ENCODE results near the gene LPCAT1.

LPCAT1 gene

GRCh38 chr5:1437226-1437829 is 86.4 kb downstream of the LPCAT1 start:
- no peaks in the 10 kb centered on the region for H3K4me1 ChIP-seq (ENCODE audit: control insufficient read depth, low read length)
- no peaks in the 10 kb centered on the region for H3K27me3 ChIP-seq (ENCODE audit: control insufficient read depth, low read length)
- peaks cover 9% of the 10 kb centered on the region; the same call in 1 of the 2 replicates for H3K9me3 ChIP-seq (ENCODE audit: control insufficient read depth, insufficient read depth, low read length)
- no peak overlapping the region for H3K27ac ChIP-seq (ENCODE audit: low read depth, low read length)
- TF ChIP-seq, protein P1, sequence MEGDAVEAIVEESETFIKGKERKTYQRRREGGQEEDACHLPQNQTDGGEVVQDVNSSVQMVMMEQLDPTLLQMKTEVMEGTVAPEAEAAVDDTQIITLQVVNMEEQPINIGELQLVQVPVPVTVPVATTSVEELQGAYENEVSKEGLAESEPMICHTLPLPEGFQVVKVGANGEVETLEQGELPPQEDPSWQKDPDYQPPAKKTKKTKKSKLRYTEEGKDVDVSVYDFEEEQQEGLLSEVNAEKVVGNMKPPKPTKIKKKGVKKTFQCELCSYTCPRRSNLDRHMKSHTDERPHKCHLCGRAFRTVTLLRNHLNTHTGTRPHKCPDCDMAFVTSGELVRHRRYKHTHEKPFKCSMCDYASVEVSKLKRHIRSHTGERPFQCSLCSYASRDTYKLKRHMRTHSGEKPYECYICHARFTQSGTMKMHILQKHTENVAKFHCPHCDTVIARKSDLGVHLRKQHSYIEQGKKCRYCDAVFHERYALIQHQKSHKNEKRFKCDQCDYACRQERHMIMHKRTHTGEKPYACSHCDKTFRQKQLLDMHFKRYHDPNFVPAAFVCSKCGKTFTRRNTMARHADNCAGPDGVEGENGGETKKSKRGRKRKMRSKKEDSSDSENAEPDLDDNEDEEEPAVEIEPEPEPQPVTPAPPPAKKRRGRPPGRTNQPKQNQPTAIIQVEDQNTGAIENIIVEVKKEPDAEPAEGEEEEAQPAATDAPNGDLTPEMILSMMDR (IDR thresholded peaks at IDR 0.05; ENCODE audit: low read depth, low read length, poor library complexity, severe bottlenecking): no peak
- H3F3A ChIP-seq (ENCODE audit: control insufficient read depth, insufficient read depth): no peaks in the 10 kb centered on the region
- no peaks in the 10 kb centered on the region for H3K36me3 ChIP-seq (ENCODE audit: control insufficient read depth, low read length)
- no peaks in the 10 kb centered on the region for H3K9me2 ChIP-seq (replicated peaks; ENCODE audit: control insufficient read depth, low read length)
- no peak overlapping the region for H3K4me2 ChIP-seq (ENCODE audit: low read length)
- H4K20me1 ChIP-seq (ENCODE audit: control insufficient read depth, insufficient read depth, low read depth, low read length): no peaks in the 10 kb centered on the region
- H3K4me3 ChIP-seq (ENCODE audit: low read length): no peak overlapping the region
- H3K79me2 ChIP-seq (ENCODE audit: control insufficient read depth, low read length): no peaks in the 10 kb centered on the region

- Histone ChIP-seq H3K36me3 (ENCODE audit: control insufficient read depth, low read length) (no peaks in the 10 kb centered on the region), H3K4me1 (ENCODE audit: control insufficient read depth, low read length) (no peaks in the 10 kb centered on the region), H3K9me3 (ENCODE audit: control insufficient read depth, insufficient read depth, low read length) (peaks cover 12% of the 10 kb centered on the region; the same call in 1 of the 2 replicates), H3F3A (ENCODE audit: control insufficient read depth, insufficient read depth) (no peaks in the 10 kb centered on the region), H3K4me2 (ENCODE audit: low read length) (no peak overlapping the region), H3K79me2 (ENCODE audit: control insufficient read depth, low read length) (no peaks in the 10 kb centered on the region), H3K9me2 (replicated peaks; ENCODE audit: control insufficient read depth, low read length) (no peaks in the 10 kb centered on the region), H3K27ac (ENCODE audit: low read depth, low read length) (no peak overlapping the region), H3K4me3 (ENCODE audit: low read length) (no peak overlapping the region), H3K27me3 (ENCODE audit: control insufficient read depth, low read length) (no peaks in the 10 kb centered on the region), H4K20me1 (ENCODE audit: control insufficient read depth, insufficient read depth, low read depth, low read length) (no peaks in the 10 kb centered on the region)
- TF ChIP-seq EZH2phosphoT487 (IDR thresholded peaks at IDR 0.05; ENCODE audit: borderline replicate concordance, low read length): no peak
- TF ChIP-seq, protein P1 (IDR thresholded peaks at IDR 0.05; ENCODE audit: low read depth, low read length, poor library complexity, severe bottlenecking): no peak
Observed at GRCh38 chr5:1436681-1437080, 87.1 kb downstream of the LPCAT1 start.

DNA sequence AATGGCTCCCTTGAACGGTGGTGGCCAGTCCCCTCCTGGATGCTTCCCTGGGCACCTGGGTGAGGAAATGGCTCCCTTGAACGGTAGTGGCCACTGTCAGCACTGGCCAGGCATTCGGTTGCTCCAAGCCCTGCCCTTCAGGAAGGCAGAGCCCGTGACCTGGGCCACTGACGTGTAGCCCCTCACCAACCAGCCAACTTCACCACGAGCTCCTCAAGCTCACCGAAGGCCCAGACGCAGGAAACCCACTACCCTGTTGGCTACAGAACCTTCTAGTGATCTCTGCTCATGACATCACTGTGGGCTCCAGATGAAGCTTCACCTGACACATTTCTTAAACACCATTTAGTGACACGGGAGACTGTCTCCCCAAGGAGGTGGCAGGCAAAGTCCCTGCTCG is 87.7 kb downstream of the LPCAT1 start:
- H3K9me2 ChIP-seq (replicated peaks; ENCODE audit: control insufficient read depth, low read length): no peaks in the 10 kb centered on the region
- H4K20me1 ChIP-seq (ENCODE audit: control insufficient read depth, insufficient read depth, low read depth, low read length): no peaks in the 10 kb centered on the region
- peaks cover 16% of the 10 kb centered on the region; the same call in 1 of the 2 replicates for H3K9me3 ChIP-seq (ENCODE audit: control insufficient read depth, insufficient read depth, low read length)
- H3K4me3 ChIP-seq (ENCODE audit: low read length): no peak overlapping the region
- H3K27me3 ChIP-seq (ENCODE audit: control insufficient read depth, low read length): no peaks in the 10 kb centered on the region
- no peak overlapping the region for H3K4me2 ChIP-seq (ENCODE audit: low read length)
- no peaks in the 10 kb centered on the region for H3K36me3 ChIP-seq (ENCODE audit: control insufficient read depth, low read length)
- H3K4me1 ChIP-seq (ENCODE audit: control insufficient read depth, low read length): no peaks in the 10 kb centered on the region
- no peaks in the 10 kb centered on the region for H3F3A ChIP-seq (ENCODE audit: control insufficient read depth, insufficient read depth)
- H3K79me2 ChIP-seq (ENCODE audit: control insufficient read depth, low read length): no peaks in the 10 kb centered on the region
- TF ChIP-seq, protein P1 (IDR thresholded peaks at IDR 0.05; ENCODE audit: low read depth, low read length, poor library complexity, severe bottlenecking): no peak
- TF ChIP-seq EZH2phosphoT487 (IDR thresholded peaks at IDR 0.05; ENCODE audit: borderline replicate concordance, low read length): no peak
- no peak overlapping the region for H3K27ac ChIP-seq (ENCODE audit: low read depth, low read length)
